ENCODE measurements around the gene CCDC180. TPM values are rescaled to one million over a fixed set of nuclear protein-coding genes. Genes with fewer than 3 reads are reported as not detected.
"Not testable (repeated sequence)": the region's sequence is repeated elsewhere in the genome, so short reads cannot be mapped to it uniquely, and the experiment has no call there.

The CCDC180 gene
- 2.3 and 3.4 TPM in 2 replicates for total RNA-seq

DNA sequence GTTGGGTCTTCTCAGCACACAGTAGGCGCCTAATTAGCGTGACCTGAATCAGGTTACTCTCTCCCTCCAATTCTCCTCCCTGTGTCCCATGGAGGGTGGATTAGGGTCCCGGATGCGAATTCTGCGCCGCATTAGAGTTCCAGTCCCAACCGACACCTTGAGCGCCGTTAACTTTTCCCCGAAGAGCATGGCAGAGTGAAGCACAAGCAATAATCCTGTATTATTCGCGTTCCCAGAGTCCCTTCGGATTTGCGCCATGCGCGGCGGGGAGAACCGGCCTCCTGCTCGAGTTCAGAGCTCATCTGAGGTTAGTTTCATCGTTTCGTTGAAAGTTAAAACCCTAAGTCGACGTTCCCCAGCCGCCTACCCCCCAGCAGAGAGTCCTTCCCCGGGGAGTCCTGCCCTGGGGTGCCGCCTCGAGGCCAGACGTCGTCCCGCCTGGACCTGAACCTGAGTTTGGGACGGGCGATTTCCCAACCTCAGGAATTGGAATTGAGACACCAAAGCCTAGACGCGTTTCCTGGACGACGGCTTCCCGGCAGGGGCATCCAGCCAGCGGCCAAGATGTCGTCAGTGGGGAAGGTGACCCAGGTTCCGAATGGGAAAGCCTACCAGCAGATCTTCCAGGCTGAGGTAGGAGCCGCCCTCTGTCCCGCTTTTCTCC lies at the start of gene CCDC180:
Gene CCDC180 (plus strand): TSS at position 160 of the 664 bp plus-strand sequence. CDS start 405 bp downstream, at position 565.
- DNase-seq (ENCODE audit: extremely low read depth, low read depth, low spot score) = no peak

GRCh38 chr9:97259834-97260514 lies 47.5 kb upstream of the CCDC180 start:
- DNase-seq (ENCODE audit: extremely low read depth, low read depth, low spot score) = not testable (repeated sequence)

- no peak for DNase-seq (ENCODE audit: extremely low read depth, low read depth, low spot score)
Measured at GRCh38 chr9:97271292-97271691, 36.2 kb upstream of the CCDC180 start.

- DNase-seq (ENCODE audit: extremely low read depth, low read depth, low spot score) = no peak
Measured at GRCh38 chr9:97272072-97272471, 35.4 kb upstream of the CCDC180 start.

GRCh38 chr9:97276310-97276852 lies 31.1 kb upstream of the CCDC180 start:
- no peak for DNase-seq (ENCODE audit: extremely low read depth, low read depth, low spot score)

- no peak for DNase-seq (ENCODE audit: extremely low read depth, low read depth, low spot score)
Measured at GRCh38 chr9:97277953-97278352, 29.5 kb upstream of the CCDC180 start.

- no peak for DNase-seq (ENCODE audit: extremely low read depth, low read depth, low spot score)
Measured at GRCh38 chr9:97280755-97281330, 26.6 kb upstream of the CCDC180 start.

- no peak for DNase-seq (ENCODE audit: extremely low read depth, low read depth, low spot score)
Measured at GRCh38 chr9:97283768-97284167, 23.7 kb upstream of the CCDC180 start.

GRCh38 chr9:97284798-97285197 lies 22.7 kb upstream of the CCDC180 start:
- no peak for DNase-seq (ENCODE audit: extremely low read depth, low read depth, low spot score)

- no peak for DNase-seq (ENCODE audit: extremely low read depth, low read depth, low spot score)
Measured at GRCh38 chr9:97292200-97292599, 15.3 kb upstream of the CCDC180 start.

GRCh38 chr9:97293207-97293721 lies 14.2 kb upstream of the CCDC180 start:
- peak; percentile 31 for DNase-seq (ENCODE audit: extremely low read depth, low read depth, low spot score)

DNA sequence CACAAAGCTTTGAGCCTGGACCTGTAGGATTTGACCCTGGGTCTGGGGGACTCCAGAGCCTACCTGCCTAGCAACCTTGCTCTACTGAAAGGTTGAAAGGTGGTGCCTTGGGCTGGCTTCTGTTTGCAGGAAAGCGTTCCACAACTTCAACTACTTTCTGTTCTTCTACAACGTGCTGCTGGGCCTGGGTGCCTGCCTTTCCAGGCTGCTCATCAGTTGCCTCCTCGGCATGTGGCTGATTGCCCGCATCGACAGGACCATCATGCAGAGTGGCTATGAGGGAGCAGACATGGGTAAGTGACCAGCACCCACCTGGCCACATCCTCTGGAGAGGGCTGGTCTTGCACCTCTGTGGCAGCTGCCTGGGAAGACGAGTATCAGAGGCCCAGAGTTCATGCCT lies 13.6 kb upstream of the CCDC180 start:
- DNase-seq (ENCODE audit: extremely low read depth, low read depth, low spot score) = no peak

- no peak for DNase-seq (ENCODE audit: extremely low read depth, low read depth, low spot score)
Measured at GRCh38 chr9:97297889-97298288, 9.6 kb upstream of the CCDC180 start.

DNA sequence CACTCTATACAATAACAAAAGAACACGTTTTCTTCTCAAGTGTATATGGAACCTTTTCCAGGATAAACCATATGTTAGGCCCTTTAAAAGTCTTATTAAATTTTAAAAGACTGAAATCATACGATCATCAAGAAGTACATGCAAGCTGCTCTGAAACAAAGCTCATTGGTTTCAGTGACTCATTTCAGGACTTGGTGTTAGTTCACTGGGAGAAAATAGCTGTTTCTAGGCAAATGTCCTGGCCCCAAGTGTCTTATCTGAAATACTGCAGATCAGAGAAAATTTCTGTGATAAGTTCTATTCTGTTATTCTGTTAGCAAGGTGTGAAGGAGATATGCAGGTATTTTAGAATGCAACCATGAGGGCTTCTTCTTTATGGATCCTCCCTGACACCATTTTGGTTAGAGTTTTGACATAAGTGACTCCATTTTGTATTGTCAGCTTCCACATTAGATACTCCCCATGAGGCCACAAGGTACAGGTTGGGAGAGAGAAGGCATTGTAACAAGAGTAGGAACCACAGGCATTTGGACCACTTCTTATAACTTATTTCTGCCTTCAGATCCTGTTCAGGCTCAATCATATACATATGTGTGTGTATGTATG lies 7.5 kb upstream of the CCDC180 start:
- no peak for DNase-seq (ENCODE audit: extremely low read depth, low read depth, low spot score)

- no peak for DNase-seq (ENCODE audit: extremely low read depth, low read depth, low spot score)
Measured at GRCh38 chr9:97300586-97300985, 6.9 kb upstream of the CCDC180 start.

DNA sequence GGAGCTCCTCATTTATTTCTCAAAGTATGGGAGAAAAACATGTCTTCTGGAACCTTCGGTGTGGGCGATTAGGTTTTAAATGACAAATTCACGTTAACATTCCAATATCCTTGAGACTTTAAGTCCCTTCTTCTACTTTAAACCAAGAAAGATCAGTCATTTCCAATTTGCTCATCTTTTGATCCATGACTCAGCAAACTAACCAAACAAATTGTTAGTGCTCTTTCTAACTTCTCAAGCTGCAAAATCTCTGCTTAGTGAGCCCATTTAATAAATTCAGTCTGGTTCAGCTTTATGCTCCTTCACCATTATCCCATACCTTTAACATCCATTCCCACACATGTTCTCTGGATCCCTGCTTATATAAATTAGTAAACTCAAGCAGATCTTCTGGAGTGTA lies 5.5 kb upstream of the CCDC180 start:
- DNase-seq (ENCODE audit: extremely low read depth, low read depth, low spot score) = no peak

DNA sequence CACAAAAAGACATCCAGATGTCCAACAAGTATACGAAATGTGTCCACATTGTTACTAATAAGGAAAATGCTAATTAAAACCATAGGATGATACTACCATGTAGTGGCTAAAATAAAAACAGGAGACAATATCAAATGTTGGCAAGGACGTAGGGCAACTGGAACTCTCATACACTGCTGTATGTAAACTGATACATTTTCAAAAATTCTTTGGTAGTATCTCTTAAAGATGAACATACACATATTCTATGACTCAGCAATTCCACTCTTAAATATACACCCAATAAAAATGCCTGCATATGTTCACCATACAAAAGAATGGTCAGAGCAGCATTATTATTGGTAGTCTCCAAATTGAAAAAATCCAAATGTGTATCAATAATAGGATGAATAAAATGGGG lies 2.9 kb upstream of the CCDC180 start:
- DNase-seq (ENCODE audit: extremely low read depth, low read depth, low spot score) = no peak

- DNase-seq (ENCODE audit: extremely low read depth, low read depth, low spot score) = no peak
Measured at GRCh38 chr9:97305501-97306298, 1.8 kb upstream of the CCDC180 start.

DNA sequence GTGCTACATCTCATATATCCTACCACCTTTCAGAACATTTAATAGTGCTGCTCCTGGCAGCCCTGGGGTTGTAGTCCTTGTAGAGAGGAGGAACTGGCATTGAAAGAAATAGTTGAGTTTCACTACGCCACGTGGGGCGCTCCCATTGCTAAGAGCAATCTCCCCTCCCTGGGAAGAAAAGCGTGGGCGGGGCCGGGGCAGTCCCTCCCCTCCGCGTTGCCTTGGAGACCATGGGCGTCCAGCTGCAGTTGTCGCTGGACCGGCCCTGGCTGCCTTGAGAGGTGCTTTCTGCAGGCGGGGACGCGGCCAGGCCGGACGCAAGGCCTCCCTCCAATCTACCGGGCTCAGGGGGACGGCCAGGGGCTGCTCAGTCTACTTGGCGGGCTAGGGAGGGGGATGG lies 368 bp upstream of the CCDC180 start:
- DNase-seq (ENCODE audit: extremely low read depth, low read depth, low spot score) = no peak

- DNase-seq (ENCODE audit: extremely low read depth, low read depth, low spot score) = no peak
Measured at GRCh38 chr9:97309260-97309659, 1.8 kb downstream of the CCDC180 start.

Measured in glomerular endothelial cell (primary cell).